ENCODE measurements around the gene PTPRCAP.
"Not testable (repeated sequence)": the region's sequence is repeated elsewhere in the genome, so short reads cannot be mapped to it uniquely, and the experiment has no call there.

PTPRCAP gene

GRCh38 chr11:67437082-67437808 is at the start of gene PTPRCAP:
Gene PTPRCAP, minus strand, starts transcription at chr11:67437682. Its CDS starts 63 bp downstream, at chr11:67437619.
- DNase-seq = no peak

GRCh38 chr11:67486481-67487195 is 49.2 kb upstream of the PTPRCAP start:
- no peak for DNase-seq

GRCh38 chr11:67485873-67486361 is 48.4 kb upstream of the PTPRCAP start:
- not testable (repeated sequence) for DNase-seq

GRCh38 chr11:67484847-67485311 is 47.4 kb upstream of the PTPRCAP start:
- DNase-seq = no peak

- DNase-seq = no peak
Measured at GRCh38 chr11:67483831-67484665, 46.6 kb upstream of the PTPRCAP start.

GRCh38 chr11:67482827-67483798 is 45.6 kb upstream of the PTPRCAP start, which contains the start of gene AIP:
Gene AIP, plus strand, starts transcription at chr11:67483026. Its CDS starts 133 bp downstream, at chr11:67483159.
- peak; percentile 97 for DNase-seq

- no peak for DNase-seq
Measured at GRCh38 chr11:67482275-67482826, 44.9 kb upstream of the PTPRCAP start.

GRCh38 chr11:67477344-67478050 is 40.0 kb upstream of the PTPRCAP start:
- not testable (repeated sequence) for DNase-seq

- not testable (repeated sequence) for DNase-seq
Measured at GRCh38 chr11:67476692-67477091, 39.2 kb upstream of the PTPRCAP start.

GRCh38 chr11:67472882-67473281 is 35.4 kb upstream of the PTPRCAP start:
- DNase-seq = no peak

GRCh38 chr11:67470337-67471002 is 33.0 kb upstream of the PTPRCAP start:
- no peak for DNase-seq

GRCh38 chr11:67469508-67469811 is 32.0 kb upstream of the PTPRCAP start:
- no peak for DNase-seq

GRCh38 chr11:67468759-67469507 is 31.5 kb upstream of the PTPRCAP start, which contains the start of gene TMEM134:
Gene TMEM134, minus strand, starts transcription at chr11:67469251. Its CDS starts 59 bp downstream, at chr11:67469192.
- DNase-seq = peak; percentile 92

- no peak for DNase-seq
Measured at GRCh38 chr11:67468456-67468758, 30.9 kb upstream of the PTPRCAP start.

GRCh38 chr11:67468056-67468455 is 30.6 kb upstream of the PTPRCAP start:
- DNase-seq = no peak

- DNase-seq = no peak
Measured at GRCh38 chr11:67466962-67467771, 29.7 kb upstream of the PTPRCAP start.

GRCh38 chr11:67466367-67466766 is 28.9 kb upstream of the PTPRCAP start:
- no peak for DNase-seq

- not testable (repeated sequence) for DNase-seq
Measured at GRCh38 chr11:67465530-67465929, 28.0 kb upstream of the PTPRCAP start.

GRCh38 chr11:67465189-67465510 is 27.7 kb upstream of the PTPRCAP start:
- DNase-seq = no peak

Data from NCI-H1436 (cell line).